ENCODE results near the gene BMPR1A.

BMPR1A gene

GRCh38 chr10:86765548-86765947 lies 9.1 kb downstream of the BMPR1A start:
- DNase-seq (ENCODE audit: low read depth in 2 of 2) = no peak

- DNase-seq (ENCODE audit: low read depth in 2 of 2) = no peak
Observed at GRCh38 chr10:86768412-86769062, 12.1 kb downstream of the BMPR1A start.

GRCh38 chr10:86769991-86770390 lies 13.6 kb downstream of the BMPR1A start:
- no peak for DNase-seq (ENCODE audit: low read depth in 2 of 2)

- no peak for DNase-seq (ENCODE audit: low read depth in 2 of 2)
Observed at GRCh38 chr10:86770412-86770960, 14.1 kb downstream of the BMPR1A start.

GRCh38 chr10:86773498-86773897 lies 17.1 kb downstream of the BMPR1A start:
- DNase-seq (ENCODE audit: low read depth in 2 of 2) = no peak

GRCh38 chr10:86775056-86775869 lies 18.8 kb downstream of the BMPR1A start:
- DNase-seq (ENCODE audit: low read depth in 2 of 2) = no peak

- no peak for DNase-seq (ENCODE audit: low read depth in 2 of 2)
Observed at GRCh38 chr10:86775870-86776180, 19.4 kb downstream of the BMPR1A start.

GRCh38 chr10:86779220-86780017 lies 23.0 kb downstream of the BMPR1A start:
- no peak for DNase-seq (ENCODE audit: low read depth in 2 of 2)

GRCh38 chr10:86782701-86783418 lies 26.4 kb downstream of the BMPR1A start:
- no peak for DNase-seq (ENCODE audit: low read depth in 2 of 2)

- no peak for DNase-seq (ENCODE audit: low read depth in 2 of 2)
Observed at GRCh38 chr10:86785037-86785436, 28.6 kb downstream of the BMPR1A start.

- no peak for DNase-seq (ENCODE audit: low read depth in 2 of 2)
Observed at GRCh38 chr10:86785968-86786367, 29.5 kb downstream of the BMPR1A start.

- no peak for DNase-seq (ENCODE audit: low read depth in 2 of 2)
Observed at GRCh38 chr10:86786368-86786767, 29.9 kb downstream of the BMPR1A start.

GRCh38 chr10:86790394-86790793 lies 34.0 kb downstream of the BMPR1A start:
- DNase-seq (ENCODE audit: low read depth in 2 of 2) = no peak

GRCh38 chr10:86792461-86793167 lies 36.2 kb downstream of the BMPR1A start:
- no peak for DNase-seq (ENCODE audit: low read depth in 2 of 2)

GRCh38 chr10:86793696-86794095 lies 37.3 kb downstream of the BMPR1A start:
- no peak for DNase-seq (ENCODE audit: low read depth in 2 of 2)

- DNase-seq (ENCODE audit: low read depth in 2 of 2) = no peak
Observed at GRCh38 chr10:86795353-86795752, 38.9 kb downstream of the BMPR1A start.

- no peak for DNase-seq (ENCODE audit: low read depth in 2 of 2)
Observed at GRCh38 chr10:86798025-86798424, 41.6 kb downstream of the BMPR1A start.

- no peak for DNase-seq (ENCODE audit: low read depth in 2 of 2)
Observed at GRCh38 chr10:86798611-86799010, 42.2 kb downstream of the BMPR1A start.

- no peak for DNase-seq (ENCODE audit: low read depth in 2 of 2)
Observed at GRCh38 chr10:86799188-86799845, 42.9 kb downstream of the BMPR1A start.

- DNase-seq (ENCODE audit: low read depth in 2 of 2) = no peak
Observed at GRCh38 chr10:86801995-86802394, 45.6 kb downstream of the BMPR1A start.
